Fibroblast of skin of left quadriceps (primary cell): ENCODE measurements around the gene ZNF75A.

Experiments used
- DNase-seq, 2 experiments: peaks; one replicate each; pipeline ENCODE4 v3.0.0-alpha.2; 2013; ENCODE audit warnings: low read depth in 2 of 2

The ZNF75A gene

GRCh38 chr16:3285131-3285530, 20.2 kb upstream of the ZNF75A start:
- DNase-seq = no peak

DNA sequence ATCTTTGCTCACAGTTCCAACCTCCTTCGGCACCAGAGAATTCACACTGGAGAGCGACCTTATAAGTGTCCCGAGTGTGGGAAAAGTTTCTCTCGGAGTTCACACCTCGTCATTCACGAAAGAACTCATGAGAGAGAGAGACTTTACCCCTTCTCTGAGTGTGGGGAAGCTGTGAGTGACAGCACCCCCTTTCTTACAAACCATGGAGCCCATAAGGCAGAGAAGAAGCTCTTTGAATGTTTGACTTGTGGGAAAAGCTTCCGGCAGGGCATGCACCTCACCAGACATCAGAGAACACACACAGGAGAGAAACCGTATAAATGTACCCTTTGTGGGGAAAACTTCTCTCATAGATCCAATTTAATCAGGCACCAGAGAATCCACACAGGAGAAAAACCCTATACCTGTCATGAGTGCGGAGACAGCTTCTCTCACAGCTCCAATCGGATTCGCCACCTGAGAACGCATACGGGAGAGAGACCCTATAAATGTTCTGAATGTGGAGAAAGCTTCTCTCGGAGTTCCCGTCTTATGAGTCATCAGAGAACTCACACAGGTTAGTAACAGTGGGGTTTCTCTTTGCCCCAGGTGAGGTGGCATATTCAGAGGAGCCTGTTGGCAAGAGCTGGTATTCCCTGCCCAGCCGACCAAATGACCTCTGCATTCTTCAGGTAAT, 15.2 kb upstream of the ZNF75A start:
- no peak for DNase-seq

DNA sequence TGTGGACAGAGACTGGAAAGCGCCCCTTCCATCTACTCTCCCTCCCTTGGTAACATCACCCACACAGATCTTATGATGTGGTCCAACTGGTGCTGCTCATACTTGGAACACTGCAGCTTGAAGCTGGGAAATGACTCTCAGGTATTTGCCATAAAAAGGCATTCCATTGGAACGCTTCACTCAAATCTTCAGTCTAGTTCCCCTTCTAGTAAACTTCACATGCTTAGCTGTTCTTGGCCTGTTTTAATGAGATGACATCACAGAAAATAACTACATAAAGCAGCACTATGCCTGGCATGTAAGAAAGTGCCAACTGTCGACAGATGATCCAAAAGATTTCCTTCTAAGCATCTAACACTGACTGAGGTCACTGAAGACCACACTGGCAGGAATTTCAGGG, 12.7 kb upstream of the ZNF75A start:
- no peak for DNase-seq

- DNase-seq = no peak
These were observed 10.1 kb upstream of the ZNF75A start for GRCh38 chr16:3295209-3295608.

- DNase-seq = no peak
These were observed 9.5 kb upstream of the ZNF75A start for GRCh38 chr16:3295783-3296182.

DNA sequence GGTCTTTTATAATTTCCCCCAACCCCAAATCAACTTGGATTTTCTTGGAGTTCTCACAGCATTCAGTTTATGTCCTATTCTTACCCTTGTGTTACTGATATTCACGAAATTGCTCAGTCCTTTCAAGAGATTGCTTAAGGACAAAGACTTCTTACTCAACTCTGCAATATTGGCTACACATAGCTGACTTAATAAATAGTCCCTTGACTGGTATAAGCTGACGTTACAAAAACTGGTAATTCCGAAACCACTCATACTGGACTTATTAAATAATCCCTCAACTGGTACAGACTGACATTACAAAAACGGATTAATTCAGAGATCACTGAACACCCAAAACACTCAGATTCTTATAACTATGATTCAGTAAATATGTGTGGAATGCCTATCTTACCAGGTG, 927 bp upstream of the ZNF75A start:
- DNase-seq = no peak

DNA sequence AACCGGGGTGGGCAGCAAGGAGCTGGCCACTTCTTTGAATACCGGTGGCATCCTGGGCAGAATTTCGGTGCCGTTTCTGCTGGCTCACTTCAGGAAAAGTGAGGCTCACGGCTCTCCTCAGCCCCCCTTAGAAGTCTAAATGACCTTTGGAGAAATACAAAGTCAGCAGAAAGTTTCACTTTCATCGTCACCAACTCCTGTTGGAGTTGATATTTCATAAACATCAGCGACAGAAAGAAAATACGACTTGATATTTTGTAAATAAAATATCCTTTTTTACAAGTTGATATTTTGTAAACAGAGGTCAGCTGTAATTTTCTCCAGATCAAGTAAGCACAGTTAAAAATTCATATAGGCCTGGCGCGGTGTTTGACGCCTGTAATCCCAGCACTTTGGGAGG, 781 bp downstream of the ZNF75A start:
- DNase-seq = no peak

DNA sequence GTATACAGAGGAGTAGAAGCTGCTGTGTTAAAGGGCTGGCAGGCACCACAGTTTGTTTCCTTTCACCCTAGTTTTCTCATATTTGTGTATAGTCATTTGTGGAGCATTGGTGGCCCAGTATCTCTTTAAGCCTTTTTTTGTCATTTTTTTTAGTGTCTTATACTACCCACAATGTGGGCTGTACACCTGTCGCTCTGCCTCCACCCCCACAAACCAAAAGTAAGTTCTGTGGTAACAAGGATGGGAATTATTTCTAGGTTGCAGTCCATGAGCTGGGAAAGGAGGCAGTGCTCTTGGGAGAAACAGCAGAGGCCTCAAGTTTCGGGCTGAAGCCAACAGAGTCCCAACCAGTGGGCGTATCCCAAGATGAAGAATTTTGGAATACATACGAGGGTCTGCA, 6.2 kb downstream of the ZNF75A start:
- DNase-seq = no peak

DNA sequence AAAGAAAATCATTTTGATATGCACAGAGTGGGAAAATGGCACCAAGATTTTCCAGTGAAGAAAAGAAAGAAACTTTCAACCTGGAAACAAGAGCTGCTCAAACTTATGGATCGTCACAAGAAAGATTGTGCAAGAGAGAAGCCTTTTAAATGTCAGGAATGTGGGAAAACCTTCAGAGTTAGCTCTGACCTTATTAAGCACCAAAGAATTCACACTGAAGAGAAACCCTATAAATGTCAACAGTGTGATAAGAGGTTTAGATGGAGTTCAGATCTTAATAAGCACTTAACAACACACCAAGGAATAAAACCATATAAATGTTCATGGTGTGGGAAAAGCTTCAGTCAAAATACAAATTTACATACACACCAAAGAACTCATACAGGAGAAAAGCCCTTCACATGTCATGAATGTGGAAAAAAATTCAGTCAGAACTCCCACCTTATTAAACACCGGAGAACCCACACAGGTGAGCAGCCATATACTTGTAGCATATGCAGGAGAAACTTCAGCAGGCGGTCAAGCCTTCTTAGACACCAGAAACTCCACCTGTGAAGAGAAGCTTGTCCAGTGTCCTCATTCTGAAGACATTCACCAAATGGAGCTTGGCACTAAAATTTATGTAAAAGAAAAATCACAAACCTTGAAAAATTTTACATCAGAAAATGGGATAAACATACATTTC, 12.2 kb downstream of the ZNF75A start:
- no peak for DNase-seq

GRCh38 chr16:3321816-3322215, 16.5 kb downstream of the ZNF75A start:
- no peak for DNase-seq

DNA sequence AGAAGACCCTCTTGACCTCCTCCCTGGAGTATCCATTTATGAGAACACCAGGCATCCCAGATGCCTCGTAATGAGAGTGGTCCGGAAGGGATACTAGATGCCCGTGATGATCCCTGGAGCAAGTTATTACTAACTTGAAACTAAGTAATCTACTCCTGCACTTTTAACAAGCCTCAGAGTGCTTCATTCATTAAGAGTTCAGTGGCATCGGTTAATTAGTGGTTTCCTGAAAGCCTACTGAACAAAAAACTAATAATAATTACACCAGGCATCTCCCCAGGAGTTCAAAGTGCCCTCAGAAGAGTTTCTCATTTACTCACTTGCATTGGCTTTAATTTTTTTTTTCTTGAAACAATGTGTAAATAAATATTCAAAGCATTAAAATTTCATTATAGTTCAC, 22.2 kb downstream of the ZNF75A start:
- no peak for DNase-seq

- DNase-seq = no peak
These were observed 22.8 kb downstream of the ZNF75A start for GRCh38 chr16:3328104-3328503.

- no peak for DNase-seq
These were observed 23.3 kb downstream of the ZNF75A start for GRCh38 chr16:3328643-3329042.

DNA sequence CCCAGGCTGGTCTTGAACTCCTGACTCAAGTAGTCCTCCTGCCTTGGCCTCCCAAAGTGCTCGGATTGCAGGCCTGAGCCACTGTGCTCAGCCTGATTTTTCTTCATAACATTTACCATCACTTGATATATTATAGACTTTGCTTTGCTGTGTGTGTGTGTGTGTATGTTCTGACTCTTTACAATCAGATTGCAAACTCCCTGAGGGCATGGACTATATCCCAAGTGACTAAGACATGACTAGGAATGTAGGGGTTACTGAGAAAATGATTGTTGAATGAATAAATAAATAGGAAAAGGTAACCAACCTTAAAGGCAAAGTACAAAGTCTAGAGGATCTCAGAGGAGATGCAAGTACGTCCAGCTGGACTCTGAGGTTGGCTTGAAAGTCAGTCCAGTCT, 40.7 kb downstream of the ZNF75A start:
- no peak for DNase-seq

DNA sequence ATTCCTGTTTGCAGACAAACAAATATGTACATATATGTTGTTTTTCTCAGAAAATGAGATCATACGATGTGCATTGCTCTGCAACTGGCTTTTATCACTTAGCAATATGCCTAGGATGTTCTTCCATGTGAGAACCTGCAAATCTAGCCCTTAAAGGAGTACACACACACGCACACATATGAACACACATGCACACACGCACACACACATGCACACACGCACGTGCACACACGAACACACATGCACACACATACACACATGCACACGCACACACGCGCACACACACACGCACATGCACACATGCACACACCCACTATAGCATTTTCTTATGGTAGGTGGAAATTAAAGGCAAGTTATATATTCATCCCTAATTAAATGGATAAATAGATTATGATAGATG, 42.3 kb downstream of the ZNF75A start:
- DNase-seq = no peak

GRCh38 chr16:3348547-3349167, 43.4 kb downstream of the ZNF75A start:
- no peak for DNase-seq

DNA sequence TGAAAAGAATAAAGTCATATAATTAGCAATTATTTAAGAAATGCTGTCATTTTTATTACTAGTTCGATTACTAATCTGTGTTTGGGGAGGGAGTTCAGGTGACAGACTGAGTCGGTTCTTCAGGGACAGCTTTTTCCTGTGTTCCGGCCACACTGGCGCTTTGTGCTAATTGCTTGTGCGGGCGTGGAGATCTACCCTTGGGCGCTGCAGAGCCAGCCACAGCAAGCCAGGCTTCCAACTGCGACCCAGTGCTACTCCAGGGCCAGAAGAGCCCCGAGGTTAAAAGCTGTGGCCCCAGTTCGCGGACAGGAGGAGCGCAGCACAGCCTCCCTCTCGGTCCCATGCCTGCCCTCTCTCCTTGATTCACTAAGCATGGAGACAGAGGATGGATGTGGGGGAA, 43.9 kb downstream of the ZNF75A start:
- no peak for DNase-seq

- no peak for DNase-seq
These were observed 50.3 kb downstream of the ZNF75A start, which contains the start of gene OR2C1 for GRCh38 chr16:3355589-3355988. OR2C1 (plus strand) TSS chr16:3355889; CDS start chr16:3355941, 52 bp downstream.

GRCh38 chr16:3356118-3356517, 50.8 kb downstream of the ZNF75A start:
- DNase-seq = no peak

- no peak for DNase-seq
These were observed 53.6 kb downstream of the ZNF75A start for GRCh38 chr16:3358871-3359270.

- DNase-seq = no peak
These were observed 57.6 kb downstream of the ZNF75A start for GRCh38 chr16:3362931-3363330.

DNA sequence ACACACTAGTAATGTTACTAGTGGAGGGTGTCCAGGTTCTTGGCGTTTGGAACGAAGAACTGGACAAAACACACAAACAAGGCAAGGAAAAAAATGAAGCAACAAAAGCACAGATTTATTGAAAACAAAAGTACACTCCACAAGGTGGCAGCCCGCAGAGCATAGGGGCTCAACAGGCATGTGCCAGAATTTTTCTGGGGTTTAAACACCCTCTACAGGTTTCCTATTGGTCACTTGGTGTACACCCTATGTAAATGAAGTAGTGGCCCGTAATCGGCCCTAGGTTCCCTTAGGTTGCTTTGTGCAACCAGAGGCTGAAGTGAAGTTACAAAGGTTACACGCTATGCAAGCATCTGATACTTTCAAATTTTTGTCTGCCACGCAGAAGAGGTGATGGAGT, 58.5 kb downstream of the ZNF75A start:
- no peak for DNase-seq

- peak; percentile 85 to 86 for DNase-seq
These were observed 59.6 kb downstream of the ZNF75A start for GRCh38 chr16:3364774-3365427.
